WTC11 (cell line): ENCODE results near the gene ICAM3.

ENCODE experiments used
- CTCF ChIP-seq: fragments of 200-600 bp; IDR thresholded peaks from 2 replicates; pipeline ENCODE4 v1.8.0; 2022; ENCODE audit warnings: antibody characterized with exemption
- FOXP1 ChIP-seq: sonication (generic); formaldehyde crosslinking; IDR thresholded peaks from 2 replicates; pipeline ENCODE4 v1.8.0; 2022; ENCODE audit warnings: missing genetic modification reagents, mild to moderate bottlenecking, moderate library complexity, borderline replicate concordance
- JUN ChIP-seq: sonication (generic); formaldehyde crosslinking; IDR thresholded peaks from 2 replicates; pipeline ENCODE4 v1.8.0; 2023; ENCODE audit warnings: mild to moderate bottlenecking, missing genetic modification reagents
- MAX ChIP-seq: sonication (generic); formaldehyde crosslinking; IDR thresholded peaks from 2 replicates; pipeline ENCODE4 v1.8.0; 2022; ENCODE audit warnings: mild to moderate bottlenecking, missing genetic modification reagents
- STAT6 ChIP-seq: sonication (generic); formaldehyde crosslinking; conservative IDR thresholded peaks from 2 replicates; pipeline ENCODE4 v1.8.1; 2023; ENCODE audit warnings: mild to moderate bottlenecking, low read depth, missing genetic modification reagents, moderate library complexity
- ZNF423 ChIP-seq: fragments of 250-450 bp; sonication (Bioruptor Pico); IDR thresholded peaks from 2 replicates; pipeline ENCODE4 v2.1.2; 2022; ENCODE audit warnings: mild to moderate bottlenecking, moderate library complexity
- TF ChIP-seq, protein P1 (sequence below): sonication (generic); formaldehyde crosslinking; IDR thresholded peaks from 2 replicates; pipeline ENCODE4 v1.8.1; 2023; ENCODE audit warnings: mild to moderate bottlenecking, missing genetic modification reagents, moderate library complexity

DNA sequence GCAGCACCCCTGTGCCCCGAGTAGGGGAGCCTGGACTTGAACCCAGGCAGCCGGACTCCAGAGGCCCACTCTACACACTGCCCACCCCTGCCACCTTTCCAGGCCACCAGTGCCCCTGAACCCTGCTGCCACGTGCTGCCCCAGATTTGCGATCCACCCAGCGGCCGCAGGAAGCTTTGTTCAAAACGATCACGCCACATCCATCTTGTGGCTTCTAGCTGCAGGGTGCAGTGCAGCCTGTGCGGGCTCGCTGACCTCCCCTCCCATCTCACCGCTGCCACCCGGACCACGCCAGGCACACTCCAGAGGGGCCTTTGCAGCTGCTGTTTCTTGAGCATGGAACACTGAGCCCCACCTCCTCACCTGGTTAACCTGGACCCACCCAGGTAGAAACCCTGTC lies 9.9 kb downstream of the ICAM3 start:
- TF ChIP-seq MAX (CRISPR knock-in tag) = no peak
- no peak for TF ChIP-seq CTCF
- no peak for TF ChIP-seq JUN (CRISPR knock-in tag)
- TF ChIP-seq STAT6 (CRISPR knock-in tag) = no peak
- TF ChIP-seq, protein P1, sequence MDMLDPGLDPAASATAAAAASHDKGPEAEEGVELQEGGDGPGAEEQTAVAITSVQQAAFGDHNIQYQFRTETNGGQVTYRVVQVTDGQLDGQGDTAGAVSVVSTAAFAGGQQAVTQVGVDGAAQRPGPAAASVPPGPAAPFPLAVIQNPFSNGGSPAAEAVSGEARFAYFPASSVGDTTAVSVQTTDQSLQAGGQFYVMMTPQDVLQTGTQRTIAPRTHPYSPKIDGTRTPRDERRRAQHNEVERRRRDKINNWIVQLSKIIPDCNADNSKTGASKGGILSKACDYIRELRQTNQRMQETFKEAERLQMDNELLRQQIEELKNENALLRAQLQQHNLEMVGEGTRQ (CRISPR knock-in tag) = no peak
- TF ChIP-seq ZNF423 (CRISPR knock-in tag) = no peak
- no peak for TF ChIP-seq FOXP1 (CRISPR knock-in tag)
